ENCODE measurements around the gene ELK4.

Gene ELK4

GRCh38 chr1:205631768-205632668 is at the start of gene ELK4:
TSS of gene ELK4 (minus strand) at chr1:205632011. CDS start at chr1:205623882, 8,129 bp downstream.
- peak; percentile 98 for DNase-seq (ENCODE audit: low read depth)

- DNase-seq (ENCODE audit: low read depth), result no peak
Observed at GRCh38 chr1:205681364-205681763, 49.6 kb upstream of the ELK4 start.

- peak; percentile 44 for DNase-seq (ENCODE audit: low read depth)
Observed at GRCh38 chr1:205680073-205680851, 48.5 kb upstream of the ELK4 start, which contains the start of gene SLC45A3. TSS of gene SLC45A3 (minus strand) at chr1:205680509. CDS start at chr1:205664656, 15,853 bp downstream.

GRCh38 chr1:205678286-205679111 is 46.7 kb upstream of the ELK4 start:
- no peak for DNase-seq (ENCODE audit: low read depth)

- no peak for DNase-seq (ENCODE audit: low read depth)
Observed at GRCh38 chr1:205677167-205677566, 45.4 kb upstream of the ELK4 start.

- no peak for DNase-seq (ENCODE audit: low read depth)
Observed at GRCh38 chr1:205676597-205676996, 44.8 kb upstream of the ELK4 start.

- DNase-seq (ENCODE audit: low read depth), result no peak
Observed at GRCh38 chr1:205676002-205676401, 44.2 kb upstream of the ELK4 start.

GRCh38 chr1:205675247-205675646 is 43.4 kb upstream of the ELK4 start:
- no peak for DNase-seq (ENCODE audit: low read depth)

GRCh38 chr1:205672970-205673369 is 41.2 kb upstream of the ELK4 start:
- DNase-seq (ENCODE audit: low read depth), result no peak

GRCh38 chr1:205672395-205672889 is 40.6 kb upstream of the ELK4 start:
- DNase-seq (ENCODE audit: low read depth), result no peak

GRCh38 chr1:205670611-205671430 is 39.0 kb upstream of the ELK4 start:
- no peak for DNase-seq (ENCODE audit: low read depth)

GRCh38 chr1:205670150-205670446 is 38.3 kb upstream of the ELK4 start:
- no peak for DNase-seq (ENCODE audit: low read depth)

- DNase-seq (ENCODE audit: low read depth), result peak; percentile 35
Observed at GRCh38 chr1:205669341-205670149, 37.7 kb upstream of the ELK4 start.

GRCh38 chr1:205668951-205669340 is 37.1 kb upstream of the ELK4 start:
- no peak for DNase-seq (ENCODE audit: low read depth)

GRCh38 chr1:205667909-205668643 is 36.3 kb upstream of the ELK4 start:
- DNase-seq (ENCODE audit: low read depth), result no peak

- DNase-seq (ENCODE audit: low read depth), result no peak
Observed at GRCh38 chr1:205666372-205667166, 34.8 kb upstream of the ELK4 start.

GRCh38 chr1:205665201-205666045 is 33.6 kb upstream of the ELK4 start:
- DNase-seq (ENCODE audit: low read depth), result no peak

All from ELR (cell line).